GM15510 (cell line): Measurements from ENCODE around the gene KRTAP10-6.

Experiments used
- POLR2A ChIP-seq: IDR thresholded peaks from 3 replicates; pipeline ENCODE4 v1.6.1; 2011; ENCODE audit warnings: borderline replicate concordance; ENCODE audit not compliant: insufficient read length; ENCODE audit errors: extremely low read depth

Gene KRTAP10-6

GRCh38 chr21:44555200-44555875, 37.0 kb downstream of the KRTAP10-6 start:
- TF ChIP-seq POLR2A: no peak

- no peak for TF ChIP-seq POLR2A
Measured at GRCh38 chr21:44552681-44553080, 39.6 kb downstream of the KRTAP10-6 start.

- no peak for TF ChIP-seq POLR2A
Measured at GRCh38 chr21:44552136-44552535, 40.2 kb downstream of the KRTAP10-6 start.

GRCh38 chr21:44551340-44551961, 40.9 kb downstream of the KRTAP10-6 start, which contains the start of gene KRTAP10-2:
Gene KRTAP10-2 (minus strand): TSS chr21:44551505. CDS start chr21:44551458, 47 bp downstream.
- no peak for TF ChIP-seq POLR2A

GRCh38 chr21:44550807-44551206, 41.5 kb downstream of the KRTAP10-6 start:
- TF ChIP-seq POLR2A: no peak

- TF ChIP-seq POLR2A: no peak
Measured at GRCh38 chr21:44549525-44550211, 42.6 kb downstream of the KRTAP10-6 start.

- TF ChIP-seq POLR2A: no peak
Measured at GRCh38 chr21:44548922-44549321, 43.4 kb downstream of the KRTAP10-6 start.

GRCh38 chr21:44548381-44548780, 43.9 kb downstream of the KRTAP10-6 start:
- no peak for TF ChIP-seq POLR2A

GRCh38 chr21:44547656-44548331, 44.5 kb downstream of the KRTAP10-6 start:
- no peak for TF ChIP-seq POLR2A

- no peak for TF ChIP-seq POLR2A
Measured at GRCh38 chr21:44544566-44544965, 47.7 kb downstream of the KRTAP10-6 start.

GRCh38 chr21:44542716-44543115, 49.6 kb downstream of the KRTAP10-6 start:
- TF ChIP-seq POLR2A: no peak
